KOPT-K1 (cell line): ENCODE measurements around the gene C6orf132.
"Not testable (repeated sequence)": the region's sequence is repeated elsewhere in the genome, so short reads cannot be mapped to it uniquely, and the experiment has no call there.

Source experiments
- H3K27ac ChIP-seq: fragments of 200-600 bp; sonication (generic); 2 replicates; pipeline ENCODE4 v1.5.1; 2016; ENCODE audit warnings: antibody characterized with exemption, mild to moderate bottlenecking, low read depth, low read length; ENCODE audit not compliant: poor library complexity, severe bottlenecking
- H3K36me3 ChIP-seq: fragments of 200-600 bp; sonication (generic); 2 replicates; pipeline ENCODE4 v1.5.1; 2017; ENCODE audit warnings: antibody characterized with exemption, mild to moderate bottlenecking, low read length, moderate library complexity; ENCODE audit not compliant: insufficient read depth
- H3K9me3 ChIP-seq: fragments of 200-600 bp; sonication (generic); 2 replicates; pipeline ENCODE4 v1.5.1; 2017; ENCODE audit warnings: antibody characterized with exemption, low read length, mild to moderate bottlenecking; ENCODE audit not compliant: insufficient read depth, poor library complexity, severe bottlenecking

Gene C6orf132

GRCh38 chr6:42142118-42142835, at the start of gene C6orf132:
C6orf132 (minus strand) TSS chr6:42142620; CDS start chr6:42142444, 176 bp downstream.
- H3K36me3 ChIP-seq = no peaks in the 10 kb centered on the region
- no peak within 1 kb of the TSS for H3K27ac ChIP-seq
- H3K9me3 ChIP-seq = no peaks in the 10 kb centered on the region

- no peak overlapping the region for H3K27ac ChIP-seq
- H3K9me3 ChIP-seq = no peaks in the 10 kb centered on the region
- no peaks in the 10 kb centered on the region for H3K36me3 ChIP-seq
Measured at GRCh38 chr6:42190554-42191183, 48.2 kb upstream of the C6orf132 start.

GRCh38 chr6:42188406-42188805, 46.0 kb upstream of the C6orf132 start:
- no peak overlapping the region for H3K27ac ChIP-seq
- H3K36me3 ChIP-seq = no peaks in the 10 kb centered on the region
- no peaks in the 10 kb centered on the region for H3K9me3 ChIP-seq

GRCh38 chr6:42185597-42185996, 43.2 kb upstream of the C6orf132 start:
- Histone ChIP-seq H3K27ac (no peak overlapping the region), H3K9me3 (no peaks in the 10 kb centered on the region), H3K36me3 (no peaks in the 10 kb centered on the region)

- no peak overlapping the region for H3K27ac ChIP-seq
- no peaks in the 10 kb centered on the region for H3K36me3 ChIP-seq
- H3K9me3 ChIP-seq = no peaks in the 10 kb centered on the region
Measured at GRCh38 chr6:42184475-42184874, 42.1 kb upstream of the C6orf132 start.

- no peaks in the 10 kb centered on the region for H3K36me3 ChIP-seq
- H3K9me3 ChIP-seq = no peaks in the 10 kb centered on the region
- no peak overlapping the region for H3K27ac ChIP-seq
Measured at GRCh38 chr6:42182101-42182500, 39.7 kb upstream of the C6orf132 start.

GRCh38 chr6:42179945-42180313, 37.5 kb upstream of the C6orf132 start:
- Histone ChIP-seq H3K36me3 (no peaks in the 10 kb centered on the region), H3K27ac (no peak overlapping the region), H3K9me3 (no peaks in the 10 kb centered on the region)

- Histone ChIP-seq H3K36me3 (no peaks in the 10 kb centered on the region), H3K27ac (no peak overlapping the region), H3K9me3 (no peaks in the 10 kb centered on the region)
Measured at GRCh38 chr6:42179261-42179944, 37.0 kb upstream of the C6orf132 start.

- H3K36me3 ChIP-seq = no peaks in the 10 kb centered on the region
- H3K27ac ChIP-seq = no peak overlapping the region
- no peaks in the 10 kb centered on the region for H3K9me3 ChIP-seq
Measured at GRCh38 chr6:42177514-42178364, 35.3 kb upstream of the C6orf132 start.

GRCh38 chr6:42176981-42177380, 34.6 kb upstream of the C6orf132 start:
- H3K36me3 ChIP-seq = no peaks in the 10 kb centered on the region
- H3K9me3 ChIP-seq = no peaks in the 10 kb centered on the region
- no peak overlapping the region for H3K27ac ChIP-seq

- no peaks in the 10 kb centered on the region for H3K36me3 ChIP-seq
- H3K27ac ChIP-seq = no peak overlapping the region
Measured at GRCh38 chr6:42175860-42176259, 33.4 kb upstream of the C6orf132 start.

GRCh38 chr6:42173101-42173500, 30.7 kb upstream of the C6orf132 start, which contains the start of gene GUCA1A:
GUCA1A (plus strand) TSS chr6:42173364; CDS start chr6:42173614, 250 bp downstream.
- no peaks in the 10 kb centered on the region for H3K36me3 ChIP-seq
- H3K27ac ChIP-seq = no peak within 1 kb of the TSS
- no peaks in the 10 kb centered on the region for H3K9me3 ChIP-seq

More at GRCh38 chr6:42175860-42176259, 33.4 kb upstream of the C6orf132 start:
- H3K9me3 ChIP-seq = no peaks in the 10 kb centered on the region

- Histone ChIP-seq H3K36me3 (no peaks in the 10 kb centered on the region), H3K27ac (no peak overlapping the region), H3K9me3 (no peaks in the 10 kb centered on the region)
Measured at GRCh38 chr6:42171813-42172581, 29.6 kb upstream of the C6orf132 start.

- H3K36me3 ChIP-seq, H3K27ac ChIP-seq, H3K9me3 ChIP-seq: not testable (repeated sequence)
Measured at GRCh38 chr6:42169780-42170179, 27.4 kb upstream of the C6orf132 start.
